Adrenal gland (tissue), 12 donors: Measurements from ENCODE around the gene WASHC3. TPM values are rescaled to one million over a fixed set of nuclear protein-coding genes. Genes with fewer than 3 reads are reported as not detected.
"Not testable (repeated sequence)": the region's sequence is repeated elsewhere in the genome, so short reads cannot be mapped to it uniquely, and the experiment has no call there.

Experiments
- DNase-seq, 7 donors: peaks; one replicate each; pipeline ENCODE4 v3.0.0-alpha.2; 2019 to 2020
- H3K27ac ChIP-seq, 5 donors: fragments of 200-600 bp; sonication (generic) in 4 of 5; 1 replicate in 3 of 5; 2 replicates in 2 of 5; pipeline versions ENCODE4 v1.5.1 to v1.8.0; 2016 to 2020; ENCODE audit warnings: mild to moderate bottlenecking in 1 of 5
- H3K27me3 ChIP-seq: fragments of 200-600 bp; 2 replicates; pipeline ENCODE4 v1.8.0; 2021
- H3K36me3 ChIP-seq, 2 donors: fragments of 200-600 bp; replicated peaks in 1 of 2; 1 replicate in 1 of 2; 2 replicates in 1 of 2; pipeline versions ENCODE4 v1.5.1 to v1.8.0; 2018 to 2022
- H3K4me1 ChIP-seq, 2 donors: fragments of 200-600 bp; replicated peaks in 1 of 2; 1 replicate in 1 of 2; 2 replicates in 1 of 2; pipeline versions ENCODE4 v1.5.1 to v1.8.0; 2018 to 2021
- H3K4me3 ChIP-seq, 4 donors: fragments of 200-600 bp; sonication (generic) in 3 of 4; one replicate each; pipeline ENCODE4 v1.5.1; 2016 to 2018
- H3K9me3 ChIP-seq, 3 donors: fragments of 200-600 bp; sonication (generic) in 1 of 3; replicated peaks in 1 of 3; 1 replicate in 2 of 3; 2 replicates in 1 of 3; pipeline versions ENCODE4 v1.5.1 to v1.8.0; 2016 to 2021
- CTCF ChIP-seq, 6 experiments: fragments of 450-650 bp in 4 of 6; fragments of 200-600 bp in 2 of 6; sonication (generic) in 1 of 6; IDR thresholded peaks; 1 replicate in 5 of 6; 2 replicates in 1 of 6; pipeline versions ENCODE4 v1.5.1 to v1.8.0; 2016 to 2021; ENCODE audit warnings: antibody characterized with exemption in 6 of 6, mild to moderate bottlenecking in 2 of 6, moderate library complexity in 1 of 6
- POLR2A ChIP-seq, 2 donors: fragments of 450-650 bp; IDR thresholded peaks; one replicate each; pipeline ENCODE4 v1.6.1; 2017; ENCODE audit warnings: antibody characterized with exemption in 2 of 2, mild to moderate bottlenecking in 2 of 2, moderate library complexity in 1 of 2
- WGBS, 4 donors: extraction: QIAGEN DNeasy Blood & Tissue Kit in 2 of 4; methylation state at CpG; one replicate each; pipeline versions ENCODE4 v1.1.5 to v1.1.7; 2013 to 2017; 5-methylcytosine and 5-hydroxymethylcytosine counted together
- intact Hi-C, 2 donors: fragments of 100-400 bp; cut with DNase I; formaldehyde crosslinking; loops; one replicate each; pipeline versions ENCODE4 v1.14.1 to v1.15.0; 2022 to 2023
- polyA plus RNA-seq, 3 donors: library from polyadenylated mRNA; stranded (reverse); fragments of 200-250 nt in 2 of 3; fragments of 350-450 nt in 1 of 3; fragmentation: Illumina TruSeq in 1 of 3; extraction: RNeasy Lipid Tissue Mini Kit (QIAGEN cat#74804) in 1 of 3; gene quantifications; one replicate each; pipeline ENCODE4 v1.2.3, GENCODE V29; 2013 to 2014
- total RNA-seq, 9 donors: library from RNA; depleted of rRNA in 4 of 9; stranded (reverse); fragments of >200 nt in 4 of 9; fragments of 120-200 nt in 1 of 9; fragmentation: NEBNext Ultra II Directional in 1 of 9; extraction: Animal tissue kit (Norgen Biotek cat#: 25700) in 1 of 9; gene quantifications; one replicate each; pipeline versions ENCODE4 v1.1.0 to v1.2.4, GENCODE V29; 2013 to 2023
- donor health status: healthy with polysubstance abuse.
- donor health status: Bipolar disorder and iron deficiency.
- donor health status: DM: yes; HTN: yes; CAD: no.
- donor health status: DM: no; HTN: no; CAD: no.
- donor health status: DM: no; HTN: no; CAD: no.
- donor health status: DM: yes; HTN: yes; CAD: no.

The WASHC3 gene
- total and polyA plus RNA-seq, 12 donors = 37.8 to 101 (median 57.6) TPM

GRCh38 chr12:102106905-102107304, 45.1 kb upstream of the WASHC3 start:
- Histone ChIP-seq H3K4me3 (no peak overlapping the region), H3K36me3 (peaks cover 0 to 20% of the 10 kb centered on the region in 2 donors), H3K4me1 (no peaks in the 10 kb centered on the region), H3K9me3 (no peaks in the 10 kb centered on the region), H3K27ac (no peak overlapping the region), H3K27me3 (no peaks in the 10 kb centered on the region)
- TF ChIP-seq CTCF (IDR thresholded peaks at IDR 0.05) (no peak), POLR2A (IDR thresholded peaks at IDR 0.05) (no peak)
- WGBS, 4 donors = 93 to 95% (median 94%) methylated on average over 3 of the region's 3 CpGs
- no peak for DNase-seq
- intact Hi-C loops = no loop called here

GRCh38 chr12:102096855-102097254, 35.1 kb upstream of the WASHC3 start:
- Histone ChIP-seq H3K4me1 (peaks cover 0 to 4% of the 10 kb centered on the region in 2 donors), H3K4me3 (no peak overlapping the region), H3K27ac (no peak overlapping the region), H3K36me3 (no peaks in the 10 kb centered on the region), H3K27me3 (no peaks in the 10 kb centered on the region), H3K9me3 (no peaks in the 10 kb centered on the region)
- TF ChIP-seq POLR2A (IDR thresholded peaks at IDR 0.05) (no peak), CTCF (IDR thresholded peaks at IDR 0.05) (no peak)
- intact Hi-C loops = no loop called here
- no peak for DNase-seq
- 93 to 98% (median 95%) methylated on average over 3 of the region's 3 CpGs for WGBS, 4 donors

- Histone ChIP-seq H3K4me1 (peaks cover 0 to 4% of the 10 kb centered on the region in 2 donors), H3K9me3 (no peaks in the 10 kb centered on the region), H3K4me3 (no peak overlapping the region), H3K27ac (no peak overlapping the region), H3K27me3 (no peaks in the 10 kb centered on the region), H3K36me3 (no peaks in the 10 kb centered on the region)
- WGBS, 4 donors = 80 to 85% (median 84%) methylated on average over 2 of the region's 2 CpGs
- intact Hi-C loops = no loop called here
- TF ChIP-seq CTCF (IDR thresholded peaks at IDR 0.05) = peak in 1 of 6 experiments; percentile 13
- no peak for TF ChIP-seq POLR2A (IDR thresholded peaks at IDR 0.05)
- no peak for DNase-seq
Observed at GRCh38 chr12:102095677-102096263, 34.0 kb upstream of the WASHC3 start.

GRCh38 chr12:102093319-102093718, 31.5 kb upstream of the WASHC3 start:
- TF ChIP-seq POLR2A (IDR thresholded peaks at IDR 0.05) (no peak), CTCF (IDR thresholded peaks at IDR 0.05) (no peak)
- Histone ChIP-seq H3K4me3 (no peak overlapping the region), H3K27ac (no peak overlapping the region), H3K4me1 (peaks cover 0 to 4% of the 10 kb centered on the region in 2 donors), H3K36me3 (no peaks in the 10 kb centered on the region), H3K9me3 (no peaks in the 10 kb centered on the region), H3K27me3 (no peaks in the 10 kb centered on the region)
- DNase-seq = no peak
- intact Hi-C loops = no loop called here

GRCh38 chr12:102089228-102089835, 27.5 kb upstream of the WASHC3 start:
- H3K27ac ChIP-seq, intact Hi-C loops, DNase-seq, H3K4me3 ChIP-seq, H3K36me3 ChIP-seq, H3K4me1 ChIP-seq, H3K27me3 ChIP-seq, H3K9me3 ChIP-seq: not testable (repeated sequence)
- WGBS, 4 donors = 97 to 100% (median 98%) methylated on average over 10 to 38 of the region's 38 CpGs
